Stomach smooth muscle (tissue), 2 donors: ENCODE results near the gene FES.
A peak's percentile ranks its signal among the peaks of the same experiment; 100 is the strongest.
"Not testable (repeated sequence)": the region's sequence is repeated elsewhere in the genome, so short reads cannot be mapped to it uniquely, and the experiment has no call there.

Source experiments
- H3K27ac ChIP-seq: one replicate; pipeline ENCODE4 v1.7.0; 2013; ENCODE audit warnings: mild to moderate bottlenecking, low read length, inconsistent platforms
- H3K27me3 ChIP-seq, 2 donors: one replicate each; pipeline ENCODE4 v1.7.0; 2013; ENCODE audit warnings: low read length in 2 of 2; ENCODE audit not compliant: insufficient read depth in 2 of 2, control insufficient read depth in 1 of 2
- H3K36me3 ChIP-seq, 2 donors: one replicate each; pipeline ENCODE4 v1.7.0; 2013; ENCODE audit warnings: low read length in 2 of 2; ENCODE audit not compliant: control insufficient read depth in 2 of 2, insufficient read depth in 2 of 2
- H3K4me1 ChIP-seq: one replicate; pipeline ENCODE4 v1.7.0; 2013; ENCODE audit warnings: low read length; ENCODE audit not compliant: control insufficient read depth, insufficient read depth
- H3K4me3 ChIP-seq, 2 donors: one replicate each; pipeline ENCODE4 v1.7.0; 2013; ENCODE audit warnings: low read length in 2 of 2
- H3K9ac ChIP-seq, 2 donors: one replicate each; pipeline ENCODE4 v1.7.0; 2013; ENCODE audit warnings: low read length in 2 of 2, mild to moderate bottlenecking in 1 of 2
- H3K9me3 ChIP-seq, 2 donors: one replicate each; pipeline ENCODE4 v1.7.0; 2013; ENCODE audit warnings: low read length in 2 of 2; ENCODE audit not compliant: control insufficient read depth in 2 of 2
- donor health status: healthy.
- donor health status: Pancreatic carcinoma.

FES gene

GRCh38 chr15:90870354-90871138 lies 13.8 kb upstream of the FES start:
- Histone ChIP-seq H3K9ac (peak overlapping the region; percentile 80 to 90), H3K9me3 (no peaks in the 10 kb centered on the region), H3K4me3 (peak overlapping the region; percentile 64 to 83), H3K36me3 (peaks cover 0 to under 1% of the 10 kb centered on the region in 2 donors), H3K27ac (peak overlapping the region; percentile 79), H3K27me3 (peaks cover 0 to 2% of the 10 kb centered on the region in 2 donors), H3K4me1 (peaks cover 45% of the 10 kb centered on the region)

GRCh38 chr15:90871139-90871715 lies 13.1 kb upstream of the FES start:
- Histone ChIP-seq H3K4me3 (peak overlapping the region; percentile 64 to 83), H3K4me1 (peaks cover 45% of the 10 kb centered on the region), H3K9ac (peak overlapping the region; percentile 90 to 92), H3K27ac (peak overlapping the region; percentile 79), H3K36me3 (peaks cover under 1 to 3% of the 10 kb centered on the region in 2 donors), H3K9me3 (no peaks in the 10 kb centered on the region), H3K27me3 (no peaks in the 10 kb centered on the region)

- Histone ChIP-seq H3K36me3 (peaks cover 7 to 10% of the 10 kb centered on the region in 2 donors), H3K27me3 (no peaks in the 10 kb centered on the region), H3K4me3 (peak overlapping the region; percentile 83), H3K9me3 (no peaks in the 10 kb centered on the region), H3K4me1 (peaks cover 45% of the 10 kb centered on the region), H3K27ac (peak overlapping the region; percentile 64), H3K9ac (peak overlapping the region; percentile 81 to 92)
These were observed 12.4 kb upstream of the FES start for GRCh38 chr15:90871716-90872485.

- no peaks in the 10 kb centered on the region for H3K27me3 ChIP-seq
- peak overlapping the region; percentile 83 for H3K4me3 ChIP-seq
- H3K9ac ChIP-seq = peak overlapping the region; percentile 81 to 92
- H3K27ac ChIP-seq = peak overlapping the region; percentile 64
- H3K4me1 ChIP-seq = peaks cover 45% of the 10 kb centered on the region
- H3K36me3 ChIP-seq = peaks cover 14 to 17% of the 10 kb centered on the region in 2 donors
- H3K9me3 ChIP-seq = no peaks in the 10 kb centered on the region
These were observed 11.7 kb upstream of the FES start for GRCh38 chr15:90872486-90873184.

- peak overlapping the region in 1 of 2 donors; percentile 22 for H3K4me3 ChIP-seq
- H3K27ac ChIP-seq = no peak overlapping the region
- H3K4me1 ChIP-seq = peaks cover 48% of the 10 kb centered on the region
- no peaks in the 10 kb centered on the region for H3K27me3 ChIP-seq
- H3K9ac ChIP-seq = peak overlapping the region in 1 of 2 donors; percentile 92
- no peaks in the 10 kb centered on the region for H3K9me3 ChIP-seq
- peaks cover 23 to 26% of the 10 kb centered on the region in 2 donors for H3K36me3 ChIP-seq
These were observed 10.8 kb upstream of the FES start for GRCh38 chr15:90873488-90873997.

GRCh38 chr15:90873998-90874605 lies 10.2 kb upstream of the FES start:
- peak overlapping the region in 1 of 2 donors; percentile 33 for H3K9ac ChIP-seq
- no peaks in the 10 kb centered on the region for H3K27me3 ChIP-seq
- no peak overlapping the region for H3K27ac ChIP-seq
- peaks cover 45% of the 10 kb centered on the region for H3K4me1 ChIP-seq
- H3K36me3 ChIP-seq = peaks cover 24 to 29% of the 10 kb centered on the region in 2 donors
- no peaks in the 10 kb centered on the region for H3K9me3 ChIP-seq
- H3K4me3 ChIP-seq = peak overlapping the region in 1 of 2 donors; percentile 22

GRCh38 chr15:90874986-90875385 lies 9.3 kb upstream of the FES start:
- not testable (repeated sequence) for H3K9me3 ChIP-seq, H3K27me3 ChIP-seq, H3K4me3 ChIP-seq, H3K9ac ChIP-seq, H3K27ac ChIP-seq
- peaks cover 40% of the 10 kb centered on the region for H3K4me1 ChIP-seq
- H3K36me3 ChIP-seq = peaks cover 24 to 37% of the 10 kb centered on the region in 2 donors

GRCh38 chr15:90875549-90875981 lies 8.7 kb upstream of the FES start:
- peaks cover 28 to 43% of the 10 kb centered on the region in 2 donors for H3K36me3 ChIP-seq
- H3K27me3 ChIP-seq = no peaks in the 10 kb centered on the region
- H3K4me3 ChIP-seq = no peak overlapping the region
- H3K4me1 ChIP-seq = peaks cover 34% of the 10 kb centered on the region
- H3K9me3 ChIP-seq = no peaks in the 10 kb centered on the region
- H3K9ac ChIP-seq = no peak overlapping the region
- no peak overlapping the region for H3K27ac ChIP-seq

GRCh38 chr15:90876046-90876445 lies 8.3 kb upstream of the FES start:
- H3K4me3 ChIP-seq = no peak overlapping the region
- peaks cover 32 to 46% of the 10 kb centered on the region in 2 donors for H3K36me3 ChIP-seq
- H3K9ac ChIP-seq = no peak overlapping the region
- no peak overlapping the region for H3K27ac ChIP-seq
- H3K9me3 ChIP-seq = no peaks in the 10 kb centered on the region
- no peaks in the 10 kb centered on the region for H3K27me3 ChIP-seq
- peaks cover 29% of the 10 kb centered on the region for H3K4me1 ChIP-seq
